ENCODE results near the gene PLEKHG3.

PLEKHG3 gene

DNA sequence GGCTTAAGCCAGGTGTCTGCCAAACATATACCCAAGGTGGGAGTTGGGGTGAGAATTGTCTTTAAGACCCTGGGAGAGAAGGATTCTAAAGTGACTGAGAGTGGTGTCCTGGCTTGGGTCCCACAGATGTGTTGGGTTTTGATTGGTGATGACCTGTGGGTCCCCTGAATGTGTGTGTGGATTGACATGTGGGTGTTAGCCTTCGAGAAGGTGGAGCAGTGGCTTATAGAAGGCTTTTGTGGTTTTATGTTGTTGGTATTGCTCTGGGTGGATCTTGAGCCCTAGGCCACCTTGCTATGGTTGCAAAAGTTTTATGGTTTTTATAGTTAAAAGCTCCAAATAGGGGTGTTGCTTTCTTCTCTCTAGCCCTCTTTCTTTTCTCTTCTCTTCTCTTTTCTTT, 29.7 kb downstream of the PLEKHG3 start:
- Mint-ChIP-seq H3K27ac (no peak overlapping the region), H3K9me3 (no peaks in the 10 kb centered on the region), H3K36me3 (no peaks in the 10 kb centered on the region), H3K27me3 (no peaks in the 10 kb centered on the region), H3K4me1 (no peaks in the 10 kb centered on the region), H3K4me3 (no peak overlapping the region)
- no peak for ATAC-seq

DNA sequence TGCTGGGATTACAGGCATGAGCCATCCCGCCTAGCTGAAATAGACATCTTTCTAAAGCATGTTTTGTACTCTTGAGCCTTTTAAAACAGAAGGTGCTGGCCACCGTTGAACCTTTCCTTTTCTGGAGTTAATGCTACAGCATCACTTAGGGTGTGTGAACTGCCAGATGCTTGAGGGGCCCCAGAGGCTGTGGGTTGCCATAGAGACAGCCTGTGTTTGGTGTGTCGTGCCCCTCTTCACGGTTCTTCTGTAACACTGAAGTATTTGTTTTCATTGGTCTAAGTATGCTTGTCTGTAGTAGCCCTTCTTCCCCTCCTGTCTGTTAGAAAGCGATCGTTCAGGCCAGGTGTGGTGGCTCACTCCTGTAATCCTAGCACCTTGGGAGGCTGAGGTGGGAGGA, 30.8 kb downstream of the PLEKHG3 start:
- H3K36me3 Mint-ChIP-seq = no peaks in the 10 kb centered on the region
- no peak overlapping the region for H3K27ac Mint-ChIP-seq
- H3K27me3 Mint-ChIP-seq = no peaks in the 10 kb centered on the region

DNA sequence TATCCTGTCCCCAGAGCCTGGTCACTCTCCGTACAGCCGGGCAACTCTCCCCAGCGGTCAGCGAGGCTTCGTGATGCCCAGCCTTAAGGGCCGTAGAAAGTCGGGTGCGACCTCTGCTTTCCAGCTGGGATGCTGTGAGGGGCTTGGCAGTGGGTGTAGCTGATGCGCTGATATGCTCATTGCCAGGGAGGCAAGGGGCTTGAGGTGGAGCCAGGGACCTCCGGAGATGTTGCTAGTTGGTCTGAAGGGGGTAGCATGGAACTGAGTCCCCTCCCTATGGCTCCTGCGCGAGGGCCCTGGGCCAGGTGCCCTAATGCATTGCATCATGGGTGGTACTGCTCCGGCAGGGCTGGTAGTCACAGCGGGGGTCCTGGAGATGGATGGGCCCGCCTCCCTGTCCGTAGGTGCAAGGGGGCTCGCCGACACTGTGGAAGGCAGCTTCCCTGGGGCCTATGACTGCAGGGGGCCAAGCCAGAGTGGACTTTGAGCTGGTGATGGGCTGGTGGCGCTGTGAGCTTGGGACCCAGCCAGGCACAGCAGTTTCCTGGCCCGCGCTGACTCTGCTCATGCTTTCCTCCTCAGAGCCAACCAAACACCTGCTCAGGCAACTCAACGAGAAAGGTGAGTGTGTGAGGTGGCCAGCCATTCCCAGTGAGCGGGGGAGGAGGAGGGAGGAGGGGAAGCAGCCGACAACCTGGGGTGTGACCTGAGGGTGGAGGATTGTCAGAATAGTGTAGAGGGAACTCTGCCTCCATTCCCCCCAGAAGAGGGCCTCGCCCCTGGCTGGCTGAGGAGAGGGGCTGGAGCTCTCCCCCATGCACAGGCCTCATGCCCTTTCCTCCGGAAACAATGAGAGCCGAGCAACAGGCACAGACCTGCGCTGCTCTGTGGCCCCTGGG, 32.3 kb downstream of the PLEKHG3 start:
- Mint-ChIP-seq H3K9me3 (no peaks in the 10 kb centered on the region), H3K27me3 (no peaks in the 10 kb centered on the region), H3K27ac (no peak overlapping the region), H3K4me3 (no peak overlapping the region), H3K36me3 (no peaks in the 10 kb centered on the region), H3K4me1 (no peaks in the 10 kb centered on the region)
- ATAC-seq = no peak

More for the DNA sequence above, 30.8 kb downstream of the PLEKHG3 start:
- Mint-ChIP-seq H3K9me3 (no peaks in the 10 kb centered on the region), H3K4me3 (no peak overlapping the region), H3K4me1 (no peaks in the 10 kb centered on the region)
- no peak for ATAC-seq

DNA sequence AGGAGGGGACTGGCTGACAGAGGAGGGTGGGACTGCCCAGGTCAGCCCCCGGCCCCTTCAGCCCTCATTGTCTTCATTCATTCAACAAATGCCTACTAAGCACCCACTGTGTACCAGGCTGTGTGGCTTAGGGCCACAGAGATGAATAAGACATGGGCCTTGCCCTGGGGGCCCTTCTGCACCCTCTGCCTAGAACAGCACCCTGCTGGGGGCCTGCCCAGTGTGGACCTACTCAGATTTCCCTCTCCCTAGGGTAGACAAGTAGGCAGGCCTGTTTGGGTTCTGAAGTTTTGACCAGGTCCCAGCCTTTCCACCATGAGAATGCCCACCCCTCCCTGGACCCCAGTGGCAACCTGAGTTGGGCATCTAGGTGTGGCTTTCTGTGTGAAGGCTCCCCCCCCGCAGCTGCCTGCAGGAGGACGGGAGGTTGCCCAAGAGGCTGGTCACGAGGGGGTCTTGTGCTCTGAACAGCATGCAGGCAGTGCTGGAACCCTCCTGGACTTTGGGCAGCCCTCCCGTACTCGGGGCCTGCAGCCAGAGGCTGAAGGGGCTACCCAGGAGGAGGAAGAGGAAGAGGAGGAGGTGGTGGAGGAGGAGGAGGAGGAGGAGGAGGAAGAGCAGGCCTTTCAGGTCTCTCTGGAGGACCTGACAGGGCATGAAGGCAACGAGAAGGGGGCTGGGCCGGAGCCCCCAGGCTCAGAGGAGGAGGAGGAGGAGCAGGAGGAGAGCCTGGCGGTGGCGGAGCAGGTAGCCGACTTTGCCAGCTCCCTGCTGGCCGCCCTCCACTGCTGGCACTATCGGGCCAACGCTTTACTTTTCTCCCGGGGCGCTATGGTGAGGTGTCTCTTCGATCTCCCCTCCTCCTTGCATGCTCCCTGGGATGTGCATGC, 33.4 kb downstream of the PLEKHG3 start:
- H3K9me3 Mint-ChIP-seq = no peaks in the 10 kb centered on the region
- no peaks in the 10 kb centered on the region for H3K36me3 Mint-ChIP-seq
- no peaks in the 10 kb centered on the region for H3K27me3 Mint-ChIP-seq
- no peak overlapping the region for H3K27ac Mint-ChIP-seq
- H3K4me3 Mint-ChIP-seq = no peak overlapping the region
- ATAC-seq = peak; percentile 12
- H3K4me1 Mint-ChIP-seq = no peaks in the 10 kb centered on the region

DNA sequence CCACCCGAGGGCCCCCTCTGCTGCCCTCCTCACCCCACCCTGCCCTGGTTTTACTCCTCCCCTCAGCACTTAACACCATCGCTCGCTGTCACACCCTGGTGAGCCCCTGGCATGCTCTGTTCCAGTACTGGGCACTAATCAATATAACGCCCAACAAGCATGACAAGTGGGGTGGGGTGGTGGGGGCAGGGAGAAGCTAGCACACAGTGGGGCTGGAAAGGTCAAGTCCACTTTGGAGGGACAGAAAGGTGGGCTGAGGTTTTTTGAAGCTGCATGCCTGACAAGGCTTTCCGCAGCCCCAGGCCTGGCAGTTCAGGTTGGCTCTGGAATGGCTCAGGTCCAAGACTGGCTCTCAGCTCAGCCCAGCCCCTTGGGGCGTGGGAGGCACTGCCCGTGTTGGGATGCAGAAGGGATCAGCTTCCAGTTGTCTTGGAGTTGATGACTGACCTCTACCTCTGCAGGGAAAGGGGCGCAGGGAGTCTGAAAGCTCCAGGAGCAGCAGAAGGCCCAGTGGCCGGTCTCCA, 34.1 kb downstream of the PLEKHG3 start:
- no peaks in the 10 kb centered on the region for H3K9me3 Mint-ChIP-seq
- no peak overlapping the region for H3K4me3 Mint-ChIP-seq
- H3K27ac Mint-ChIP-seq = no peak overlapping the region
- H3K4me1 Mint-ChIP-seq = no peaks in the 10 kb centered on the region
- no peak for ATAC-seq
- H3K27me3 Mint-ChIP-seq = no peaks in the 10 kb centered on the region
- no peaks in the 10 kb centered on the region for H3K36me3 Mint-ChIP-seq

DNA sequence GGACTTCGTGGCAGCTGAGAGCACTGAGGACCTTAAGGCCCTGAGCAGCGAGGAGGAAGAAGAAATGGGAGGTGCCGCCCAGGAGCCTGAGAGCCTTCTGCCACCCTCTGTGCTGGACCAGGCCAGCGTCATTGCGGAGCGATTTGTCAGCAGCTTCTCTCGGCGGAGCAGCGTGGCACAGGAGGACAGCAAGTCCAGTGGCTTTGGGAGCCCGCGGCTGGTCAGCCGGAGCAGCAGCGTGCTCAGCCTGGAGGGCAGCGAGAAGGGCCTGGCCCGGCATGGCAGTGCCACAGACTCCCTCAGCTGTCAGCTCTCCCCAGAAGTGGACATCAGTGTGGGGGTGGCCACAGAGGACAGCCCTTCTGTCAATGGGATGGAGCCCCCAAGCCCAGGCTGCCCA, 37.0 kb downstream of the PLEKHG3 start:
- ATAC-seq = no peak
- H3K9me3 Mint-ChIP-seq = no peaks in the 10 kb centered on the region
- H3K27ac Mint-ChIP-seq = no peak overlapping the region
- H3K4me1 Mint-ChIP-seq = no peaks in the 10 kb centered on the region
- H3K36me3 Mint-ChIP-seq = no peaks in the 10 kb centered on the region
- no peak overlapping the region for H3K4me3 Mint-ChIP-seq
- H3K27me3 Mint-ChIP-seq = peaks cover 12% of the 10 kb centered on the region

DNA sequence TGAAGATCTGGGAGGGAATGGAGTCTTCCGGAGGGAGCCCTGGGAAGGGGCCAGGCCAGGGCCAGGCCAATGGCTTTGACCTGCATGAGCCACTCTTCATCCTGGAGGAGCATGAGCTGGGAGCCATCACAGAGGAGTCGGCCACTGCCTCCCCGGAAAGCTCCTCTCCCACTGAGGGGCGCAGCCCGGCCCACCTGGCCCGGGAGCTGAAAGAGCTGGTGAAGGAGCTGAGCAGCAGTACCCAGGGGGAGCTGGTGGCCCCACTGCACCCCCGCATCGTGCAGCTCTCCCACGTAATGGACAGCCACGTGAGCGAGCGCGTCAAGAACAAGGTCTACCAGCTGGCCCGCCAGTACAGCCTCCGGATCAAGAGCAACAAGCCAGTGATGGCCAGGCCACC, 37.7 kb downstream of the PLEKHG3 start:
- no peak overlapping the region for H3K27ac Mint-ChIP-seq
- H3K9me3 Mint-ChIP-seq = no peaks in the 10 kb centered on the region
- no peaks in the 10 kb centered on the region for H3K36me3 Mint-ChIP-seq
- H3K27me3 Mint-ChIP-seq = peaks cover 20% of the 10 kb centered on the region
- H3K4me3 Mint-ChIP-seq = no peak overlapping the region
- no peak for ATAC-seq
- no peaks in the 10 kb centered on the region for H3K4me1 Mint-ChIP-seq

DNA sequence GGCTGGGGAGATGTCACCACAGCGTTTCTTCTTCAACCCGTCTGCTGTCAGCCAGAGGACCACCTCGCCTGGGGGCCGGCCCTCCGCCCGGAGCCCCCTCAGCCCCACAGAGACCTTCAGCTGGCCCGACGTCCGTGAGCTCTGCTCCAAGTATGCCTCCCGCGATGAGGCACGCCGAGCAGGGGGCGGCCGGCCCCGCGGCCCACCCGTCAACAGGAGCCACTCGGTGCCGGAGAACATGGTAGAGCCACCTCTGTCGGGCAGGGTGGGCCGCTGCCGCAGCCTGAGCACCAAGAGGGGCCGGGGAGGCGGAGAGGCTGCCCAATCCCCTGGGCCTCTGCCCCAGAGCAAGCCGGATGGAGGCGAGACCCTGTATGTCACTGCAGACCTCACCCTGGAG, 38.8 kb downstream of the PLEKHG3 start:
- H3K27me3 Mint-ChIP-seq = peaks cover 28% of the 10 kb centered on the region
- ATAC-seq = no peak
- H3K9me3 Mint-ChIP-seq = no peaks in the 10 kb centered on the region
- no peak overlapping the region for H3K27ac Mint-ChIP-seq
- no peaks in the 10 kb centered on the region for H3K36me3 Mint-ChIP-seq
- H3K4me1 Mint-ChIP-seq = no peaks in the 10 kb centered on the region
- H3K4me3 Mint-ChIP-seq = no peak overlapping the region

- ATAC-seq = no peak
- Mint-ChIP-seq H3K27me3 (peaks cover 32% of the 10 kb centered on the region), H3K27ac (no peak overlapping the region), H3K9me3 (no peaks in the 10 kb centered on the region), H3K4me1 (no peaks in the 10 kb centered on the region), H3K36me3 (no peaks in the 10 kb centered on the region), H3K4me3 (no peak overlapping the region)
Measured at GRCh38 chr14:64745511-64746091, 41.4 kb downstream of the PLEKHG3 start.

GRCh38 chr14:64746298-64747250, 42.4 kb downstream of the PLEKHG3 start:
- Mint-ChIP-seq H3K36me3 (no peaks in the 10 kb centered on the region), H3K27me3 (peaks cover 32% of the 10 kb centered on the region), H3K4me1 (no peaks in the 10 kb centered on the region), H3K4me3 (no peak overlapping the region), H3K9me3 (no peaks in the 10 kb centered on the region), H3K27ac (no peak overlapping the region)
- no peak for ATAC-seq

DNA sequence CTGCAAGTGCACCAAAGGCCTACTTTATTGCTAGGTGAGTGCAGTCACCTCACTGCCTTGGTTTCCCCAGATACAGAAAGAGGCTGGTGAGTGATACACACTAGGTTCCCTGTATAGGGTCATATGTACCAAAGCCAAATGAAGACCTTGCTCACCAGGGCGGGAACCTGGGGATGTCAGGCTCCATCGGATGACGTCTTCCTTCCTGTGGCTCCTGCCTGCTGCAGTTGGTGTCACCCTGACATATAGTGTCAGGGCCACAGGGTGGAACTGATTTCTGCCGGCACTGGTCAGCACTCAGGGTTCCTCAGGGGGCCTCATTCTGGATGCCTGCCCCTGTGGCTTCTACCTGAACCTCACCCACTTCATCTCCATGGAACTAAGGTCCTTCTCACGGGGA, 43.1 kb downstream of the PLEKHG3 start:
- H3K9me3 Mint-ChIP-seq = no peaks in the 10 kb centered on the region
- no peak overlapping the region for H3K4me3 Mint-ChIP-seq
- no peak for ATAC-seq
- no peaks in the 10 kb centered on the region for H3K36me3 Mint-ChIP-seq
- no peak overlapping the region for H3K27ac Mint-ChIP-seq
- no peaks in the 10 kb centered on the region for H3K4me1 Mint-ChIP-seq
- H3K27me3 Mint-ChIP-seq = peaks cover 32% of the 10 kb centered on the region

DNA sequence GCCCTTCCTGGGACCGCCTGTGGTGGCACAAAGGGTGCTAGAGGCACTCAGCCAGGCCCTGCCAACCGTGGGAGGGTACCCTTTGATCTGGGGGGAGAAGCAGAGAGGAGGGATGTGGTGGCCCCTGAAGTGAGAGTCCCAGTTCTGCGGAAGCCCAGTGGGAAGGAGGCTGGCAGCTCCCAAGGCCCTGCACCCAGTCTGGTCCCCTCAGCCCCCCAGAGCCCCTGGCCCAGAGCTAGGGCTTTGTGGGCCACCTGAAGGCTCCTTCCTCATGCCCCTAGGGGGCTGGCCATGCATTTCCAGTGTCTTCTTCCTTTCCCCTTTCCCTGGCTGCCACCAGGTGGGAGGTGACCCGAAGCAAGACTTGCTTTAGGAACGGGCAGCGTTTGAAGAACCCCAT, 44.3 kb downstream of the PLEKHG3 start:
- Mint-ChIP-seq H3K4me3 (no peak overlapping the region), H3K9me3 (no peaks in the 10 kb centered on the region), H3K27ac (no peak overlapping the region), H3K4me1 (no peaks in the 10 kb centered on the region), H3K36me3 (no peaks in the 10 kb centered on the region), H3K27me3 (peaks cover 34% of the 10 kb centered on the region)
- ATAC-seq = no peak

DNA sequence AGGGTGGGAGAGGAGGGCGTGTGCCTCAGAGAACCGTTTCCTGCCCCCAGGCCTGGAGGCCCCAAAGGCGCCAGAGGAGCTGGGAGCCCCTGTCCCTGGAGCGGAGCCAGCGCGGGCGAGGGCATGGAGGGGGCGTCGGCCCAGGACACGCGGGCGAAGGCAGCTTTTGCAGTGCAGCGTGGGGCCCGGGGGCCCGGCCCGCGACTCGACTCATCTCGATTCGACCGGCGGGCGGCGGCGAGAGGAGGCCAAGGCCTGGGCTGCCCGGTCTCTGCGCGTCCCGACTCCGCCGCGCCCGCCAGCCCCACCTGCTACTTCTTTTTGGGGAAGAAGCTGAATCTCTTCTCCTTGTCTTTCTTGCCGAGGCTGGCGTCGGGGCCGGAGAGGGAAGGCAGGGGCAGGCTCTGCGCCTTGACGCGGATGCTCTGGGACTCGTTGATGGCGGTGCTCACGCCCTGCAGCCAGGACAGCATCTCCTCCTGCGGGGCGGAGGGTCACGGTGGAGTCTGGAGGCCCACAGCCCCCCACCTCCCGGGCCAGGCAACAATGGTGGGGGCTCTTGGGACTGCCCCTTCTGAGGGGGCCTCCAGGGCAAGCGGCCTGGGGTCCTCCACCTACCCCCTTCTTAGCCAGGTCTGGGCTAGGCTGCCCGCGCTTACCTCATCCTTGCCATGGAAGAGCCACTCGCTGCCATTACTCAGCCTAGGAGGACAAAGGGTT, 44.9 kb downstream of the PLEKHG3 start:
- Mint-ChIP-seq H3K27me3 (peaks cover 40% of the 10 kb centered on the region), H3K4me1 (no peaks in the 10 kb centered on the region), H3K9me3 (no peaks in the 10 kb centered on the region), H3K36me3 (no peaks in the 10 kb centered on the region), H3K27ac (no peak overlapping the region), H3K4me3 (no peak overlapping the region)
- peak; percentile 29 for ATAC-seq

GRCh38 chr14:64752909-64753308, 48.7 kb downstream of the PLEKHG3 start:
- H3K27me3 Mint-ChIP-seq = peaks cover 51% of the 10 kb centered on the region
- H3K36me3 Mint-ChIP-seq = no peaks in the 10 kb centered on the region
- H3K27ac Mint-ChIP-seq = no peak overlapping the region
- H3K4me3 Mint-ChIP-seq = no peak overlapping the region
- no peaks in the 10 kb centered on the region for H3K9me3 Mint-ChIP-seq
- ATAC-seq = no peak
- no peaks in the 10 kb centered on the region for H3K4me1 Mint-ChIP-seq

All from stimulated activated memory B cell treated with anti-CD40 and anti-IgM and Interleukin-4, amounts not matched to agents 10 μg/mL and 1 μg/mL and 100 μg/mL, for 72 hours (primary cell).